A673 (cell line): ENCODE measurements around the gene ACRBP.

Experiments
- CTCF ChIP-seq: fragments of 300-800, 200-600 bp; sonication (generic); conservative IDR thresholded peaks from 2 replicates; pipeline ENCODE4 v1.5.1; 2017; ENCODE audit warnings: low read depth, mild to moderate bottlenecking, antibody characterized with exemption, low read length, moderate library complexity, mixed read lengths
- EZH2 ChIP-seq: fragments of 200-600 bp; sonication (generic); IDR thresholded peaks from 2 replicates; pipeline ENCODE4 v1.6.1; 2017; ENCODE audit warnings: borderline replicate concordance, low read depth, mild to moderate bottlenecking, mixed read lengths, antibody characterized with exemption, low read length; ENCODE audit not compliant: poor library complexity, severe bottlenecking

GRCh38 chr12:6684609-6685008, 37.4 kb upstream of the ACRBP start:
- TF ChIP-seq CTCF, result peak; percentile 74
- no peak for TF ChIP-seq EZH2
